NCI-H2029 treated with DMSO at 0.1 percent for 48 hours (cell line): ENCODE data around the gene GRAMD1A.
A peak's percentile ranks its signal among the peaks of the same experiment; 100 is the strongest.
"Not testable (repeated sequence)": the region's sequence is repeated elsewhere in the genome, so short reads cannot be mapped to it uniquely, and the experiment has no call there.

ENCODE experiments used
- DNase-seq: peaks from one replicate; lab custom pipeline; 2025; lab: John Stamatoyannopoulos, UW

GRAMD1A gene

GRCh38 chr19:34979819-34980640, 20.1 kb upstream of the GRAMD1A start:
- DNase-seq: no peak

GRCh38 chr19:34982275-34982674, 17.8 kb upstream of the GRAMD1A start:
- no peak for DNase-seq

GRCh38 chr19:34983786-34984185, 16.3 kb upstream of the GRAMD1A start:
- DNase-seq: no peak

GRCh38 chr19:34984287-34984686, 15.8 kb upstream of the GRAMD1A start:
- DNase-seq: no peak

- no peak for DNase-seq
These were observed 14.7 kb upstream of the GRAMD1A start for GRCh38 chr19:34985249-34986022.

- no peak for DNase-seq
These were observed 12.0 kb upstream of the GRAMD1A start for GRCh38 chr19:34988119-34988518.

- no peak for DNase-seq
These were observed 10.8 kb upstream of the GRAMD1A start for GRCh38 chr19:34989298-34989697.

GRCh38 chr19:34990578-34991192, 9.4 kb upstream of the GRAMD1A start:
- DNase-seq: no peak

GRCh38 chr19:34991542-34992333, 8.4 kb upstream of the GRAMD1A start:
- no peak for DNase-seq

- not testable (repeated sequence) for DNase-seq
These were observed 7.5 kb upstream of the GRAMD1A start for GRCh38 chr19:34992582-34992981.

- DNase-seq: no peak
These were observed 5.9 kb upstream of the GRAMD1A start for GRCh38 chr19:34994286-34994642.

GRCh38 chr19:34994643-34995541, 5.2 kb upstream of the GRAMD1A start:
- DNase-seq: peak; percentile 58

GRCh38 chr19:34995551-34995950, 4.6 kb upstream of the GRAMD1A start:
- no peak for DNase-seq

GRCh38 chr19:34997071-34997617, 3.0 kb upstream of the GRAMD1A start:
- DNase-seq: no peak

- DNase-seq: not testable (repeated sequence)
These were observed 1.9 kb upstream of the GRAMD1A start for GRCh38 chr19:34998224-34998623.

- no peak for DNase-seq
These were observed 1.2 kb upstream of the GRAMD1A start for GRCh38 chr19:34998777-34999497.

GRCh38 chr19:35000338-35000646, 169 bp downstream of the GRAMD1A start:
- no peak for DNase-seq

- peak; percentile 82 for DNase-seq
These were observed 751 bp downstream of the GRAMD1A start for GRCh38 chr19:35000647-35001501.

- DNase-seq: no peak
These were observed 2.0 kb downstream of the GRAMD1A start for GRCh38 chr19:35002037-35002535.
